Measurements from ENCODE around the gene C15orf61.

Gene C15orf61

DNA sequence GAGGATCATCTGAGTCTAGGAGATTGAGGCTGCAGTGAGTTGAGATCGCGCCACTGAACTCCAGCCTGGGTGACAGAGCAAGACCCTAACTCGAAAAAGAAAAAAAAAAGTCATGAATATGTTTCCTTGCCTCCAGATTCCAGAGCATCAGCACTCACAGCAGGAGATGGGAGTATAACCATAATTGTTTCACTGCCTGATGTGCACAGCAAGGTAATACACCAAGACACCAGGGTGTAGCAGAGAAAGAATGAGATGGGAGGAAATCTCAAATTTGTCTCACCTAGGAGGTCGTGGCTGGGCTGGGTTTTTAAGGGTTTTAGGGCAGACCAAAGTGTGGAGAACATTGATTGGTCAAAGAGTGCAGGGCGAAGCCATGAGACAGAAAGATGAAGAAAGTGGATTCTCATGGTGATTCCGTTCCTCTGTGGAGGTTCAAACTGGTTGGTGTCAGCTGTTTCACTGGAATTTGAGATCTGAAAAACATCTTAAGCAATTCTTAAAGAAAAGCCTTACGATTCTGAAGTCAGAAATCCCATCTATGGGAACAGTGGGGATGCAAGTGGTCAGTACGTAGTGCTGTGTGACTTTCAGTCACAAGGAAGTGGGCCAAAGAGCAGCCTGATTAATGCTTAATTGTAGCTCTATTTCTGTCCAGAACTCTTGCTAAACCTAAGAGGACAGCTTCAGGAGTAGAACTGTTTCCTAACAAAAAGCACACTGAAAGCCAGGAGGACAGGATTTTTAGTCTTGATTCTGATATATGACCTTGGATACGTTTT, 7.8 kb upstream of the C15orf61 start:
- DNase-seq (ENCODE audit: low read depth in 2 of 2) = no peak

DNA sequence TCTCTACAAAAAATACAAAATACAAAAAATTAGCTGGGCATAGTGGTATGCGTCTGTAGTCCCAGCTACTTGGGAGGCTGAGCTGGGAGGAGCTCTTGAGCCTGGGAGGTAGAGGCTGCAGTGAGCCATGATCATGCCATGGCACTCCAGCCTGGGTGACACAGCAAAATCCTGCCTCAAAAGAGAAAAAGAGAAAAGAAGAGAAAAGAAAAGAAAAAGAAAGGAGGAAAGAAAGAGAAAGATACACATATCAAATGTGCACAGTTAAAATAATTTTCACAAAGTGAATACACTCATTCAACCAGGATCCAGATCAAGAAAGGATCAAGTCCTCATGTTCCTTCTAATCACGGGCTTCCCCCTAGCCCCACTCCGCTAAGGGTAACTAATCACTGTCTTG, 5.8 kb upstream of the C15orf61 start:
- no peak for DNase-seq (ENCODE audit: low read depth in 2 of 2)

DNA sequence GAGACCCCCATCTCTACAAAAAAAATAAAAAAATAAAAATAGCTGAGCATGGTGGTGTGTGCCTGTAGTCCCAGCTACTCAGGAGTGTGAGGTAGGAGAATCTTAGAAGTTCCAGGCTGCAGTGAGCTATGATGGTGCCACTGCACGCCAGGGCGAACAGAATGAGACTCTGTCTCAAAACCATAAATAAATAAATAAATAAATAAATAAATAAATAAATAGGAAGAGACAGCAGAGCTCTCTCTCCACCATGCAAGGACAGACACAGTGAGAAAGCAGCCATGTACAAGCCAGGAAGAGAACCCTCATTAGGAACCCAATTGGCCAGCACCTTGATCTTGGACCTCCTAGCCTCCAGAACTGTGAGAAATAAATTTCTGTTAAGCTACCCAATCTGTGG, 5.4 kb upstream of the C15orf61 start:
- DNase-seq (ENCODE audit: low read depth in 2 of 2) = no peak

DNA sequence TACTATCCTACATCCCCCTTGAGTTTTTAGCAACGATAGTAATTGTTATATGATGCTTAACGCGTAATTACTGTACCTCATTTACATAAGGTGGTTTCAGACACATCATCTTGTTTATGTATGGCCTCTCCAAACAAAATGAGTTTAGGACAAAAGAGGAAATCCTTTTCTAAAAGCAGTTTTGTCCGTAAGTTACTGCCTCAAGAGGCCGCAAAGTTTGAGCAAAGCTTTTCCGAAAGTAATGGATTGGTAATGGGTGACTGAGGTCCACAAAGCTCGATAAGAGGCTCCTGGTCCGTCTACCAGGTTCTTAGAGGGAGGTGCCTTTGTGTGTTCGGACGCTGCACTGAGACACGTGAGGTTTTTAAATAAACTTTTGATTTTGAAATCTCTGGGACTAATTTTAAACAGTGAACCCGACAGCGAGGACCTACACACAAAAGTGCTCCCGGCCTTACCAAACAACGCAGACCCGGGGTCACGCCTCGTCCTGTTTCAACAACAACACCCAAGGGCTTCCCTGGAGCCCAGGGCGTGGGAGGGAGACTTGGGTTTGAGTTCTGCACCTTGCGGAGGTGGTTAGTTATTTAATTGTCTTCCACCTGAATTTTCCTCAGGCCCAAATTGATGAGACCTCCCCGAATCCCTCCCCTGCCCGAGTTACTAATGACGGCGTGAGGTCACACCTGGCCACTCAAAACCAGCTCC, 456 bp upstream of the C15orf61 start:
- DNase-seq (ENCODE audit: low read depth in 2 of 2) = no peak

DNA sequence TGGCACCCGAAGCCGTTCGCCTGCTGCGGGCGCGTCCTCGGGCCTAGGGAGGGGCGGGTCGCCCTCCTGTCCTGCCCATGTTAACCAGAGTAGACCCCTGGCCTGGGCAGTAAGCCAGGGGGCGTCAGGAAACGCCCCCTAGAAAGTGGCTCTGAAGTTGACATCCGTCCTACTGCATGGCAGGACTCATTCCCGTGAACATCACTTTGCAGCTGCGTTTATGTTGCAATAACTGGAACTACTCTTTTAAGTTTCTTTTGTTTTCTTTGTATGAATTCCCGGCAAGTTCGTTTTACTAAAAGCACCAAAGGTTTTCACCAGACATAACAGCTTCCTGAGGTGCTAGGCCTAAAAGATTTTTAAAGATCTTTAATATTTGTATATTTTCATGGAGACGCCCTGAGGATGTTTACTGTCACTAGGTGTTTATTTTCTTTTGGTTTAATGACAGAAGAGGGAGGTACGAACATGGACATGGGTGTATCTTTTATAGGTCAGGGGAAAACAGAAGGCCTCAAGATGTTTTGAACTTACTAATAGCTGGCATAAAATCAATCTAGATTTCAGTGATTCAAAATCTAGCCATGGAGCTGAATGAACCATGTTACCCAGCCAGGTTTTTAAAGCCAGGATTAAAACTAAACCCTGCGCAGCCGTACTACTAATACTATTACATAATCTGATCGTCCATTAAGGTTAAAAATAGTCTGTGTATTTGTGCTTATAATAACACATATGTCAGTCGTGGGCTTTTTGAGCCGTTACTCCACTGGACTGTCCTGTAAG, 1.0 kb downstream of the C15orf61 start:
- no peak for DNase-seq (ENCODE audit: low read depth in 2 of 2)

DNA sequence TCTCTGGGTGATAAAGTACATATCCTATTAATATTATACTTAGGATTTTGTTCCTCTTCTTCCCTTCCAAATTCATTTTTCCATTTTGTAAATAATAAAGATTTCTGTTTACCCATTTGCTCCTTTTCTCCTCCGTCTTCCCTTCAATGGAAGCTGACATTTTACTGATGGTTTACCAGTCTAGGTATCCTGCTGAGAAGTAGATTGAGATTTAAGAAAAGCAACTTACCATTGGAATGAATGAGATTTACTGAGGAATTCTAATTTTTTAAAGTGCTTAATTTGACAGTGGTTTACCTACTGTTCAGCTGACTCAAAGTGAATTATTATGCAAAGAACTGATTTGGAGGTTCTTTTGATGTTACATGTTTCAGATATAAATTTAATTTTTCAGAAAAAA, 2.4 kb downstream of the C15orf61 start:
- DNase-seq (ENCODE audit: low read depth in 2 of 2) = no peak

DNA sequence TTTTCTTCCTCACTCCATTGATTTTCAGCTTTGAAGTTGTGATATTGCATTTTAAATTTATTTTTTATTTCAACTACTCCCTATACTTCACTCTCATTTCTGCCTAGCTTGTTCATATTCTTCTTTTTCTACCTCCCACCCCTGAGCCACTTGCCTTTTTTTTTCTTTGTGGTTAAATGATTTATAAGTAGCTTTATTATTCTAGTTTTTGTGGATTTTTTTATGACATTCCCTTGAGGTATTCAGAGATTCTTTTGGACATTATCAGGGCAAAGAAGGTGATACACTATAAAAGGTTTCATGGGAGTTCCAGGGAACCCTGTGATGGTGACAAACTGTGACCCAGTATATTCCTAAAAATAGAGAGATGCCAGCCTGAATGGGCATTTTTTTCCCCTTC, 3.3 kb downstream of the C15orf61 start:
- DNase-seq (ENCODE audit: low read depth in 2 of 2) = no peak

DNA sequence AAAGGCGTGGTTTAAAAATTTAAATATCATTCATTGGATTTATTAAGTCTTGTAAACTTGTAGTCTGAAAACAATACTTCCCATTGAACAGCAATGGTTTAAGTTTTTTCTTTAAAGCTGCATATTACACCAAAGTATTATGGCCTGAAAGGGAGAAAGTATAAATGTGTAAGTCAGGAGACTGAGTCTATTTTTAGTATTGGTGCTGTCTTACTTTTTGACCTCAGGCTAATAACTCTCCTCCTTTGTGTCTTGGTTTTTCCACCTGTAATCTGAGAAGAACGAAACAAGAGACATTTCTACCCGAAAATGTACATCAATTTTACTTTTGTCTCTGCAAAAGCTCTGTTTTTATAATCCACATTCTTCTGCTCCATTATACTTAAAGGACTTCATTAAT, 7.6 kb downstream of the C15orf61 start:
- DNase-seq (ENCODE audit: low read depth in 2 of 2) = no peak

DNA sequence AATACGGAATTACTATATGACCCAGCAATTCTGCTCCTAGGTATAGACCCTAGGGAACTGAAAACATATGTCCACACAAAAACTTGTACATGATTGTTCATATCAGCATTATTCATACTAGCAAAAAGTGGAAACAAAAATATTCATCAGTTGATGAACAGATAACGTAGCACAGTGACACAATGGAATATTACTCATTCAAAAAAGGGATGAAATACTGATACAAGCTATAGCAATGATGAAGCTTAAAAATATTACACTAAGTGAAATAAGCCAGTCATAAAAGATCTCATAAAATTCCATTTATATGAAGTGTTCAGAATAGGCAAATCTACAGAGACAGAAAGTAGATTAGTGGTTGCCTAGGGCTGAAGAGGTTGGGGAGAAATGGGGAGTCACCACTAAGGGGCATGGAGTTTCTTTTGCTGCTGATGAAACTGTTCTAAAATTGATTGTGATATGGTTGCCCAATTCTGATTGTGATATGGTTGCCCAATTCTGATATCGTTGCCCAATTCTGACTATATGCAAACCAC, 10.5 kb downstream of the C15orf61 start:
- peak in 1 of 2 experiments; percentile 65 for DNase-seq (ENCODE audit: low read depth in 2 of 2)

DNA sequence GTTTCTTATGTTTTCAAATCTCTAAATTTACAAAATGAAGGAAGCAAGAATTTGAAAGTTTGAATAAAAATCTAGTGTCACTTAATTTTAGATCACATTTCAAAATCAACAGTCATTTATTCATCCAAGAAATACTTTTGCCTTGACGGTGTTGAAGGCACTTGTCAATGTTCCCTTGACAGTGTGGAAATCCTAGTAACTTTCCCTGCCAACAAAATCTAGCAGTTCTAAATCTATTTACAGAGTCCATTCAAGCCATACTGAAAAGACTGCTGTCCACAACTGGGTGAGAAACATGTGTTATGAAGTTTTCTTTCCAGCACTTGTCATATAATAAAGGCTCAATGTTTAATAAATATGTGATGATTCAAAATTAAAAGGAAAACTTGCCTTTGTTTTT, 12.9 kb downstream of the C15orf61 start:
- DNase-seq (ENCODE audit: low read depth in 2 of 2) = no peak

DNA sequence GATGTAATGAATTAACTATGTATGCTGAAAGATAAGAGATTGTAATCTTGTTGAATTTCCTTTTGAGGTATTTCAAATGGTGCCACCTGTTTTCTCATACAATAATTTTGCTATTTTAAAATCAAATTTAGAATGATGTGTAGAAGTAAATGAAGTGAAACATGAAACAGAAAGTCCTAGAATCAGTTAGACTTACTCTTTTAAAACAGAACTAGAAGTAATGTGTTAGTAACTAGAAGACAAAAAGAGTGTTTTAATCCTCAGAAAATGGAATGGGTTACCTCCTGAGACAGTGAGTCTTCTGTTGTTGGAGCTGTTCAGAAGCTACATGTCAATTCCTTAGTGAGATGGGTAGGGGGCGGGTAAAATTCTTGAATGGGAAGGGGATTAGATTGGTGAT, 13.4 kb downstream of the C15orf61 start:
- no peak for DNase-seq (ENCODE audit: low read depth in 2 of 2)

DNA sequence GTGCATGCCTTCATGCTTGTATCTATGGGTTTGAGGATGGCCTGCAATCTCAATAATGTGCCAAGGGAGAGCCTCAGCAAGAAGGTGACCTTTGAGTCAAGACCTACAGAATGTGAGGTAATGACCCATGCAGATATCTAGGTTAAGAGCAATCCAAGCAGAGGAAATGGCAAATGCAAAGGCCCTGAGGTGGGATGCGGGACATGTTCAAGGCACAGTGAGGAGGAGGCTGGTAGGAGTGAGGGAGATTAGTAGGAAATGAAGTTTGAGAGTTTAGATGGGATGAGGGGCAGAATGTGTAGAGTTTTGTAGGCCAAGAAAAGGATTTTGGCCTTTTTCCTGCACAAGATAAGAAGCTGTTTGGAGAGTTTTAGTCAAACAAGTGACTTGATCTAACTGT, 16.8 kb downstream of the C15orf61 start:
- DNase-seq (ENCODE audit: low read depth in 2 of 2) = no peak

DNA sequence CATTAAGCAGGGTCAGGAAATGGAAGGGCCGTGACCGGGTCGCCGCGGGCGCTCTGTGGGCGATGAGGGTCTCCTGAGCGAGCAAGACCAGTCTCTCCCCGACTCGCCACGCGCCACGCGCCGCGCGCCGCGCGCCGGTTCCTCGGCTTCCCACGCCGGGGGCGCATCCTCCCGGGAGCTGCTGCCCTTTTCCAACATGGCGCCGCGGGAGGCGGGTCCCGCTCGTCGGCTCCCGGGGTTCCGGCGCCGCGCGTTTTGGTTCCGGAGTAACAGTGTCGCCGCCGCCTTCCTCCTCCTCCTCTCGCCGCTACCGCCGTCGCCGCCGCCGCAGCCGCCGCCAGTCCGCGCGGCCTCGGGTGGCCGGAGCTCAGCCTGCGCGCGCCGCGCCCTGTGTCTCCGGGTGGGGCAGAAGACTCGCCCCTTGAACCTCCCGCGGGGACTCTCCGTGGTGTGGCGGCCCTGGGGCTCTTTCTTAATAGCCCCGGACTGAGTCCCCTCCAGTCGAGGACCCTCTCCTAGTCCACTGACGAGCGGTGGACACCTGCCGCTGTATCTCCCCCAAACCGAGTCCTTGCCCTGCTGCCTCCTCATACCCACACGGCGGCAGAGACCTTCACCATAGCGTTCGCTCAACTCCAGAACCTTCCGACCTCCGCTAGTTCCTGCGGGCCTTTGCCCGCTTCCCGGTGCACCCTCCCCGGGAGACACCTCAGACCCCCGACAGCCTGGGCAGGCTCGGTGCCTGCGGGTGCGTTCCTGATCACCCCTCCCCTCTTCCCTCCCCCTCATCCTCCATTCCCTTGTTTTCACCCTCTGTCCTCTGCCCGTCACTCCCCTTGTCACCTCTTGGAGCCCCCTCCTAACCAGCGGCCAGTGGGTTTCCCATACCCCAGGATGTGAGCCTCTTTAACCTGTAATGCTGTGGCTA, 21.8 kb downstream of the C15orf61 start, which contains the start of gene MAP2K5:
Gene MAP2K5, plus strand, starts transcription at position 284 of the 928 bp plus-strand sequence. Its CDS starts 633 bp downstream, at position 917.
- DNase-seq (ENCODE audit: low read depth in 2 of 2) = peak in 1 of 2 experiments; percentile 20

DNA sequence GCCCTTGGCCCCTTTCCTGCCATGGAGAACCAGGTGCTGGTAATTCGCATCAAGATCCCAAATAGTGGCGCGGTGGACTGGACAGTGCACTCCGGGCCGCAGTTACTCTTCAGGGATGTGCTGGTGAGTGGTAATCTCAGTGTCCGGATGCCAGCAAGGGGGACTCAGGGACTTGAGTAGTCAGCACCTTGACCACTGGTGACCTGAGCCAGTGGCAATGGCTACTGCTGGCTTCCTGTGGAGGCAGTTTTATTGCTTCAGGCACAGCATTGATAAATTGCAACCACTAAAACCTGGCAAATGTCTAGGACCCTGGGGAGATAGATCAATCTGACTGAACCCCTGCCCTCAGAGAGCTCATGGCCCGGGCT, 22.4 kb downstream of the C15orf61 start:
- DNase-seq (ENCODE audit: low read depth in 2 of 2) = no peak

DNA sequence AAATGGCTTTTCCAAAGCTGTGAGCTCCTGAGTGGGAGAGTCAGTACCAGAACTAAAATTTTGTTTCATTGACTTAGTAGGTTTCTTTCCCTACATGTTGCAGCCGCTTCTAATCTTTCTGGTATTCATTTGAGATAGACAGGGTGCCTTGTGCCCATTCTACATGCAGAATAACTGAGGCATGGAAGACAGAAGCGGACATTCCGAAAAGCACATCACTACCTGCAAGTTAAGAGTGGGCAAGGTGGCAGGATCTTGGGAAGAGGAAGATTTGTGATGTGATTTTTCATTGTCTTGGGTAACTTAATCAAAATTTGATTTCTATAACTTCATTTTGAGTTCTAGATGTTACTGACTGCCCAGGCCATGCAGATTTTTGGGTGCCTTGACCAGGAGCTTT, 23.5 kb downstream of the C15orf61 start:
- no peak for DNase-seq (ENCODE audit: low read depth in 2 of 2)

DNA sequence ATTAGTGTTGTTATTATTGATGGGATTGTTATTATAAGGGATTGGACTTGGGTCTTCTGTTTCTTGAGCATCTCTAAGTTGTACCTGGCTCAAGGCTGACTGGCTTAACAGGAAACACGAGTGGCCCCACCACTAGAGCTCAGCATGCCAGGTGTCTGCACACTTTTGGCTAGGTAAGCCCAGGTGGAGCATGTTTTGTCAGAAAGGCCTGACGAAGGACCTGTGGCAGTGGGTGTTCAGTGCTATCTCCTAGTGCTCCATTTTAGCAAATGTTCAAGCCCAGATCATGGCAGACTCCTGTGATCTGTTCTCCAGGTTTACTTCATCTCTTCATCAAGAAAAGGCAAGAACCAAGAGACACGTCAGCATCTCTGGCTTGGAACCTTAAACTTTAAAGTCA, 24.9 kb downstream of the C15orf61 start:
- DNase-seq (ENCODE audit: low read depth in 2 of 2) = no peak

DNA sequence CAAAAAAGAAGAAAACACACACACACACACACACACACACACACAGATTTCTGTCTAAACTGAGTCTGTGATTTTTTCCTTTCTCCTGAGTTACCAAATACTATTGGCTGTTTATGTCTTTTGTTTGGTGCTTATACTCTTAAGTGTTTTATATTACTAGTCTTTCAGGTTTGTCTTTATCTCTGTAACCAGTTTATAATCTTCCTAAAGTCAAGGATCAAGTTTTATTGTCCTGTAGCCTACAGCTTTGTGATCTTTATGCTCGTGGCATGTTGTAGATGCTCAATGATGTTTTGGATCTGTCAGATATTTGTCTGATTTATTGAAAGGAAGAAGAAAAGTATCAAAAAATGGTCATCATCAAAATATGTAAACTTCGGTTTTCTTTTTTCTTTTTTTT, 26.1 kb downstream of the C15orf61 start:
- no peak for DNase-seq (ENCODE audit: low read depth in 2 of 2)

DNA sequence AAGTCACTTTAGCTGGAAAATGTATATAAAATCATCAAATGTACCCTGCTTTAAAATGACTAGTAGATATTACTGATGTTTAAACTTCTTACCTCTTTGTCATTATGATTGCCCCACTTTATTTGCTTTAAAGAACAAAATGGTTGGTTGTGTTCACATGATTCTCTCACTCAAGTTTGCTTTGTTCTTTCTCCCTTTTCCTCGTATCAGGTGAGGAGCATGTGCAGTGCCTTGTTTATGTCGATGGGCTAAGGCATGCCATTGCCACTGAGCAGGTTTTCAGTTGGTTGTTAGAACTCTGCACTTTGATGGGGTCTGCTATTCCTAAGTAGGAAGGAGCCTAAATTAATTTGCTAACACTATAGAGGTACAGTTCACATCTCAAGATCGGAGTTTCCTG, 26.9 kb downstream of the C15orf61 start:
- no peak for DNase-seq (ENCODE audit: low read depth in 2 of 2)

DNA sequence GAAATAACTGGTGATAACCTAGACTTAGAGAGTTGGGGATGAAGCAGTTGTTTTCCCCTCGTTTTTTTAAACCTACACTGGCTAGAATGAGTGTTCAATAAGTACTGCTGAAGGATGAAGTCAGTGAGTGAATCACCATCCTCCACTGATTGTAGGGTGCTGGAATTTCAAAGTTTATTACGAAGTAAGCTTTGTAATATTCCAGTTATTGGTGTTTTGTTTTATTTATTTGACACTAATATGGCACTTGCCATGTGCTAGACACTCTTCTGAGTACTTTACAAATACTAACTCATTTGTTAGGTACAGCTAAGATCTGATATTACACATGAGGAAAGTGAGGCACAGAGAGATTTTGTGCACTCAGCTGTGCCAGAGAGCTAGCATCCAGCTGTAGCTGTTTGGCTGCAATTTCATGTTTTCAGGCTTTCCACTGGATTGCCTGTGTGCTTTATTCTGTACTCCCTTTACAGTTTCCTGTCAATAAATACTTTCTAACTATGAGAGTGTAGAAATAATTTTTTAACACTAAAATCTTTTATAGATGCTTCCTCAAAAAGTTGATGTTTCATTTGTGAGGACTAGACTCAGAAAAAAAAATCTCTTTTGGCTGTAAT, 27.4 kb downstream of the C15orf61 start:
- DNase-seq (ENCODE audit: low read depth in 2 of 2) = no peak

DNA sequence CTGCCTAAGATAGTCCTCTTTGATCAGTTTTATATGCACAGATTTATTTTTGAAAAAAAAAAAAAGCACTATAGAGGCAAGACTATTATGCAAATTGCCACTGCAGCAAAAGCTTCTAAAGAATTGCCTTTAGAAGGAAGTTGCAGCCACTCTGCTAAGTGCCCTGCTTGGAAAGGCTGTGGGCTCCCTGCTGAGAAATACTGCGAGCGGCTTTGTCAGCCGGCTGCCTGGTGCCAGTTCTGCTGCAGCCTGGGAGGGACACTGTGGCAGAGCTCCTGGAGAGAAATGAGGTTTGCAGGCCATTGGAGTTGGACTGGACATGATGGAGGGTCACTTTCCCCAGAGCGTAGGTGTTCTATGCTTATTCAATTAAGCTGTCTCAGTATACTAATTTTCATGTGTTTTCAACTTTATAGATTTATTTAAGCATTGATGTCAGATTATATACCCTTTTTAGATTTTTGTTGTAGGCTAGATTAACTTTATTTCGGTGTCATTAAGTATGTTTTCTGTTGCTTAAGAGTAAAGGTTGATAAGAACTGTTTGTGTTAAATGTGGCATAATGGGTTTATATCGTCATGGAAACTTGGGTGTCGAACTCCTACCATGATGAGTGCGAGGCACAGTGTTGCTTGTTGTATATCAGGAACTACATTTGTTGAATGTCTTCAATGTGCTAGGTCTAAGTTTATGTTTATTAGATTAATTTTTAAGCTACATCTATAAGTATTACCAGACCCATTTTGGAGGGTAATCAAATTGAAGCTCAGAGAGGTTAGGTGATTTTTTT, 28.1 kb downstream of the C15orf61 start:
- no peak for DNase-seq (ENCODE audit: low read depth in 2 of 2)

Data from fibroblast of skin of left biceps (primary cell).